ENCODE measurements around the gene MCM7.
"Not testable (repeated sequence)": the region's sequence is repeated elsewhere in the genome, so short reads cannot be mapped to it uniquely, and the experiment has no call there.

Gene MCM7

DNA sequence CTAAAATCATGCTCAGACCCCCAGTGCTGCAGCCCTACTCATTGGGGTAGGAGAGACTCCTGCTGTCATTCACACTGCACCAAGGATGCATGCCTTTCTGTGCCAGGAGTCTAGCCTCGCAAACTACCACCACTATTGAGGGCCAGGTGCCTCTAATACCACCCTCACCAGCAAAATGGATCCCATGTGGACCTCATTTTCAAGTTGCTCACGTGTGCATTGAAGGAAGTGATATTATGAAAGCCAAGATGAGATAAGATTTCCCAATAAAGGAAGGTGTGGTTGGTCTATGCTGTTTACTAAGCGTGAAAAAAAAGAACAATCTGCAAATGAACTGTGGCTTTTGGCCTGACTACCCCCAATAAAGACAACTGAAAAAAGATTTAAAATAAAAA, 40.4 kb upstream of the MCM7 start:
- H3K4me3 ChIP-seq (ENCODE audit: low read depth, low read length), result no peak overlapping the region
- TF ChIP-seq, protein P1, sequence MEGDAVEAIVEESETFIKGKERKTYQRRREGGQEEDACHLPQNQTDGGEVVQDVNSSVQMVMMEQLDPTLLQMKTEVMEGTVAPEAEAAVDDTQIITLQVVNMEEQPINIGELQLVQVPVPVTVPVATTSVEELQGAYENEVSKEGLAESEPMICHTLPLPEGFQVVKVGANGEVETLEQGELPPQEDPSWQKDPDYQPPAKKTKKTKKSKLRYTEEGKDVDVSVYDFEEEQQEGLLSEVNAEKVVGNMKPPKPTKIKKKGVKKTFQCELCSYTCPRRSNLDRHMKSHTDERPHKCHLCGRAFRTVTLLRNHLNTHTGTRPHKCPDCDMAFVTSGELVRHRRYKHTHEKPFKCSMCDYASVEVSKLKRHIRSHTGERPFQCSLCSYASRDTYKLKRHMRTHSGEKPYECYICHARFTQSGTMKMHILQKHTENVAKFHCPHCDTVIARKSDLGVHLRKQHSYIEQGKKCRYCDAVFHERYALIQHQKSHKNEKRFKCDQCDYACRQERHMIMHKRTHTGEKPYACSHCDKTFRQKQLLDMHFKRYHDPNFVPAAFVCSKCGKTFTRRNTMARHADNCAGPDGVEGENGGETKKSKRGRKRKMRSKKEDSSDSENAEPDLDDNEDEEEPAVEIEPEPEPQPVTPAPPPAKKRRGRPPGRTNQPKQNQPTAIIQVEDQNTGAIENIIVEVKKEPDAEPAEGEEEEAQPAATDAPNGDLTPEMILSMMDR (IDR thresholded peaks at IDR 0.05; ENCODE audit: low read depth, low read length, missing control alignments), result no peak
- in situ Hi-C loops (cut with HindIII; ENCODE audit: low pct_ligation_motif_present, low sequenced_read_pairs), result no loop called here
- H3K36me3 ChIP-seq (replicated peaks), result no peaks in the 10 kb centered on the region
- H3K27me3 ChIP-seq (replicated peaks), result no peaks in the 10 kb centered on the region
- no peak overlapping the region for H3K27ac ChIP-seq
- no peak for DNase-seq

DNA sequence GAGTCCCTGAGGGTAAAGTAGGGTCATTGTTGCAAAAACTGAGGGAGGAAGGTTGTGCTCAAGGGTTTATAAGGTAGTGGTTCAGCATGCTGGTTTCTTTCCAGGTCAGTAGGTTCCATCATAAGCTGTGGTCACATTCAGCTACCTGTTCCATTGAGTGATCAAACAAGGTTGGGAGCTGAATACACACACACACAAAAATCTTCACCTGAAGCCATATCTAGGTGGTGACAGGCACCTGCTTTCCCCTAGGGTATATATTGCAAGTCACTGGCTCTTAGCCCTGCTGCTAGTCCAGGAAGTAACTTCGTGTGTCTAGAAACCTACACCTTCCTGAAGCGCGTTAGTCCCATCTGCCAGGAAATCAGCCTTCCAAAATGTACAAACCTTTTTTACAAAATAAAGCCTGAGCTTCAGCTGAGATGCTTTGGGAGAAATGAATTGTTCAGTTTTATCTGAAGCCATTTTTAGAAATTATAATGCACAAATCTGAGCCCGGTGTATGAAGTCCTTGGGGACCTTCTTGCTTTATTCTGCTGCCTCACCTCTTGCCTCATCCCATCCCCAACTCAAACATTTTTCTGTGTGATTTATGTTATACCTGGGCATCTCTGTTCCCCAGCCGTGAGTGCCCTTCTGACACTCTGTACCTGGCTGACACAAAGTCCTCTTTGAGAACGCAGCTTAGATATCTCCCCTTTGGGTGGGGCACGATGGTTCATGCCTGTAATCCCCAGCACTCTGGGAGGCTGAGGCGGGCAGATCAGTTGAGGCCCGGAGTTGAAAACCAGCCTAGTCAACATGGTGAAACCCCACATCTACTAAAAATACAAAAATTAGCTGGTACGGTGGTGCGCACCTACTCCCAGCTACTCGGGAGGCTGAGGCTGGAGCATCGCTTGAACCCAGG, 36.9 kb upstream of the MCM7 start:
- DNase-seq, result no peak
- no peaks in the 10 kb centered on the region for H3K27me3 ChIP-seq (replicated peaks)
- H3K4me3 ChIP-seq (ENCODE audit: low read depth, low read length), result no peak overlapping the region
- TF ChIP-seq, protein P1 (IDR thresholded peaks at IDR 0.05; ENCODE audit: low read depth, low read length, missing control alignments), result no peak
- no peak overlapping the region for H3K27ac ChIP-seq
- in situ Hi-C loops (cut with HindIII; ENCODE audit: low pct_ligation_motif_present, low sequenced_read_pairs), result no loop called here
- H3K36me3 ChIP-seq (replicated peaks), result no peaks in the 10 kb centered on the region

DNA sequence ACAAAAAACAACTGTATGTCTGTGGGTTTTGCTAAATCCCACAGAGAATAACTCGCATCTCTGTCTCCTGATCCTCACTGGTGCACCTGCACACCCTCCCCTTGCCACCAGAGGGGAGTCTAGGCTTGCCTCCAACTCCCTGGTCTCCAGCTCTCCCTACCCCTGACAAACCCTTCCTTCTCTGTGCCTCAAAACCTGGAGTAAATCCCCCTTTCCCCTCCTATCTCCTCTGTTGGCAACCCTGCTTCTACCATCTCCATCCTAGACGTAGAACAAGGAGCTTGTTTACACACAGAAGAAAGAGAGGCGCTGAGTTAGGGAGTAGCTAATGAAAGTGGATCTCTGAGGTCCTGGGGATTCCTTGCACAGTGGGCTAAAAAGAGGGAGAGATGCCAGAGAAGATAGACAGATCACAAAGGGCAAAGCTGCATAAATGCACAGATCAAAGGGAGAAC, 31.5 kb upstream of the MCM7 start:
- peak; percentile 49 for DNase-seq
- no peak overlapping the region for H3K27ac ChIP-seq
- no peak overlapping the region for H3K4me3 ChIP-seq (ENCODE audit: low read depth, low read length)
- H3K36me3 ChIP-seq (replicated peaks), result no peaks in the 10 kb centered on the region
- H3K27me3 ChIP-seq (replicated peaks), result no peaks in the 10 kb centered on the region
- TF ChIP-seq, protein P1 (IDR thresholded peaks at IDR 0.05; ENCODE audit: low read depth, low read length, missing control alignments), result peak; percentile 95
- in situ Hi-C loops (cut with HindIII; ENCODE audit: low pct_ligation_motif_present, low sequenced_read_pairs), result no loop called here

DNA sequence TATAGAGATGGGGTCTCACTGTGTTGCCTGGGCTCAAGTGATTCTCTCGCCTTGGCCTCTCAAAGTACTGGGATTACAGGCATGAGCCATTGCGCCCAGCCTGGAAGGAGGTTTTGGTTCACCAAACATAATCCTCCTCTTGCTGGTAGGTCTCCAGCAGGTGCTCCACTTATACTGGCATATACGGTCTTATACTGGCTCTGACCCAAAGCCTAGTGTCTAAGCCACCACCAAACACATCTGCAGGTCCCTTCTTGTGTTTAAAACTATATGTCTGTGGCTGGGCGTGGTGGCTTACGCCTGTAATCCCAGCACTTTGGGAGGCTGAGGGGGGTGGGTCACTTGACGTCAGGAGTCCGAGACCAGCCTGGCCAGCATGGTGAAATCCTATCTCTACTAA, 30.9 kb upstream of the MCM7 start:
- in situ Hi-C loops (cut with HindIII; ENCODE audit: low pct_ligation_motif_present, low sequenced_read_pairs), result no loop called here

GRCh38 chr7:100130608-100131453, 29.6 kb upstream of the MCM7 start:
- no peaks in the 10 kb centered on the region for H3K36me3 ChIP-seq (replicated peaks)
- DNase-seq, result peak; percentile 59
- TF ChIP-seq, protein P1 (IDR thresholded peaks at IDR 0.05; ENCODE audit: low read depth, low read length, missing control alignments), result peak; percentile 85
- H3K4me3 ChIP-seq (ENCODE audit: low read depth, low read length), result no peak overlapping the region
- H3K27me3 ChIP-seq (replicated peaks), result no peaks in the 10 kb centered on the region
- H3K27ac ChIP-seq, result no peak overlapping the region
- in situ Hi-C loops (cut with HindIII; ENCODE audit: low pct_ligation_motif_present, low sequenced_read_pairs), result no loop called here

More for the DNA sequence above, 30.9 kb upstream of the MCM7 start:
- H3K27ac ChIP-seq, result no peak overlapping the region
- no peaks in the 10 kb centered on the region for H3K36me3 ChIP-seq (replicated peaks)
- DNase-seq, result no peak
- no peak overlapping the region for H3K4me3 ChIP-seq (ENCODE audit: low read depth, low read length)
- H3K27me3 ChIP-seq (replicated peaks), result no peaks in the 10 kb centered on the region
- TF ChIP-seq, protein P1 (IDR thresholded peaks at IDR 0.05; ENCODE audit: low read depth, low read length, missing control alignments), result no peak

DNA sequence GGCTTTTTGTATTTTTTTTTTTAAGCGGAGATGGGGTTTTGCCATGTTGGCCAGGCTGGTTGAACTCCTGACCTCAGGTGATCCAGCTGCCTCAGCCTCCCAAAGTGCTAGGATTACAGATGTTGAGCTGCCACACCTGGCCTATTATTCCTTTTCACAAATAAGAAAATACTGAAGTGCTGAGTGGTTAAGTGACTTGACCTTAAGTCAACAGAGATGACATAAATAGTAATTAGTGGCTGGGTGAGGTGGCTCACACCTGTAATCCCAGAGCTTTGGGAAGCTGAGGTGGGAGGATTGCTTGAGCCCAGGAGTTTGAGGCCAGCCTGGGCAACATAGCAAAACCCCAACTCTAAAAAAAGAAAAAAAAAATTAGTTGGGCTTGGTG, 29.0 kb upstream of the MCM7 start:
- H3K4me3 ChIP-seq (ENCODE audit: low read depth, low read length); H3K27ac ChIP-seq; DNase-seq; H3K36me3 ChIP-seq (replicated peaks); H3K27me3 ChIP-seq (replicated peaks); in situ Hi-C loops (cut with HindIII; ENCODE audit: low pct_ligation_motif_present, low sequenced_read_pairs): not testable (repeated sequence)

Measured in brain microvascular endothelial cell (primary cell).